Gastrocnemius medialis (tissue), 4 donors: ENCODE data around the gene PABPC3.

ENCODE experiments used
- CTCF ChIP-seq, 5 experiments: fragments of 450-650 bp in 3 of 5; fragments of 200-600 bp in 2 of 5; sonication (generic) in 2 of 5; IDR thresholded peaks in 4 of 5; conservative IDR thresholded peaks in 1 of 5; 1 replicate in 4 of 5; 2 replicates in 1 of 5; pipeline ENCODE4 v1.5.1; 2016 to 2019; ENCODE audit warnings: antibody characterized with exemption in 5 of 5, mild to moderate bottlenecking in 3 of 5, moderate library complexity in 3 of 5
- POLR2A ChIP-seq, 2 donors: fragments of 450-650 bp; IDR thresholded peaks; one replicate each; pipeline ENCODE4 v1.6.1; 2017; ENCODE audit warnings: antibody characterized with exemption in 2 of 2, mild to moderate bottlenecking in 2 of 2, moderate library complexity in 2 of 2

GRCh38 chr13:25059958-25060357 lies 36.0 kb upstream of the PABPC3 start:
- no peak for TF ChIP-seq POLR2A (IDR thresholded peaks at IDR 0.05)
- no peak for TF ChIP-seq CTCF (IDR thresholded peaks at IDR 0.05 in 4 of 5, conservative IDR thresholded peaks at IDR 0.05 in 1 of 5)
